ENCODE results near the gene CMTM2.

CMTM2 gene

DNA sequence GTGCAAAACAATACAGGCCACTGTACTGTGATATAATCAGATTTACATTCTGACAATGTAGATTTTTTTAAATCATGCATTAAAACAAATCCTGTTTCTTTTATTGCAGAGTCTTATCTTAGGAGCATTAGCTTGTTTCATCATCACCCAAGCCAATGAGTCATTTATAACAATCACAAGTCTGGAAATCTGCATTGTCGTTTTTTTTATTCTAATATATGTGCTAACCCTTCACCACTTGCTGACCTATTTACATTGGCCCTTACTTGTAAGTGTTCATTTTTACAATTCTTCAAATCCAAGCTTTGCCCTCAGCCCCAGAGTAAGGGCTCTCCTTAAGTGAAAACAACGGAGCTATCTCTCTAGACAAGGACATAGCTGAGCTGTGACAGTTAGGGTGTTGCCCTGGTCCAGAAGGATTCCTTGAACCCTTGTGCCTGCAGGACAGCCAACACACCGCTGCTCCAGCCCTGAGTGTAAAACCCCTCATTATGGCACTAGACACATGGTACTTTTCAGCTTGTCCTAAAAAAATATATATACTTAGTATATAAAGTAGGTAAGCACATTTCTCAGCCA, 9.3 kb upstream of the CMTM2 start:
- no peak for DNase-seq (ENCODE audit: low read depth)
- in situ Hi-C loops (cut with HindIII; ENCODE audit: low sequenced_read_pairs) = no loop called here
- no peak overlapping the region for H3K4me3 ChIP-seq (ENCODE audit: low read depth, low read length)
- TF ChIP-seq, protein P1, sequence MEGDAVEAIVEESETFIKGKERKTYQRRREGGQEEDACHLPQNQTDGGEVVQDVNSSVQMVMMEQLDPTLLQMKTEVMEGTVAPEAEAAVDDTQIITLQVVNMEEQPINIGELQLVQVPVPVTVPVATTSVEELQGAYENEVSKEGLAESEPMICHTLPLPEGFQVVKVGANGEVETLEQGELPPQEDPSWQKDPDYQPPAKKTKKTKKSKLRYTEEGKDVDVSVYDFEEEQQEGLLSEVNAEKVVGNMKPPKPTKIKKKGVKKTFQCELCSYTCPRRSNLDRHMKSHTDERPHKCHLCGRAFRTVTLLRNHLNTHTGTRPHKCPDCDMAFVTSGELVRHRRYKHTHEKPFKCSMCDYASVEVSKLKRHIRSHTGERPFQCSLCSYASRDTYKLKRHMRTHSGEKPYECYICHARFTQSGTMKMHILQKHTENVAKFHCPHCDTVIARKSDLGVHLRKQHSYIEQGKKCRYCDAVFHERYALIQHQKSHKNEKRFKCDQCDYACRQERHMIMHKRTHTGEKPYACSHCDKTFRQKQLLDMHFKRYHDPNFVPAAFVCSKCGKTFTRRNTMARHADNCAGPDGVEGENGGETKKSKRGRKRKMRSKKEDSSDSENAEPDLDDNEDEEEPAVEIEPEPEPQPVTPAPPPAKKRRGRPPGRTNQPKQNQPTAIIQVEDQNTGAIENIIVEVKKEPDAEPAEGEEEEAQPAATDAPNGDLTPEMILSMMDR (IDR thresholded peaks at IDR 0.05; ENCODE audit: low read depth, low read length, missing control alignments) = no peak

DNA sequence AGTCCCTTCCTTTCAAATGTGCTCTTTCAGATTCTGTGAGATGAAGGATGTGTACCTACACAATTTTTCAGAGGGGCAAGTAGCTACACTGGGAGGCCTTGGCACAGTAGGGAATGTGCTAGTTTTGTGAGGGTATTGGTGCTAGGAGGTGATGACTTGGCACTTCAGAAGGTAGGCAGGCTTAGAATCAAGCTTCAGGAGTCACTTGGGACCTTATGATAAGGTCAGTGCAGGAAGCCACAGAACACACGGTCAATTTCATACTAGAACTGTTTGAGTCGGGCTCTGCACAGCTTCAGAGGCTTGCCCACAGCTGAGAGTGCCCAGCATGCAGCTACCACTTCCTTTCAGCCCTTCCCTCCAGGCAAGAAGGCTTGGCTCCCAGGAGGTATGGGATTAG, 6.9 kb upstream of the CMTM2 start:
- DNase-seq (ENCODE audit: low read depth) = no peak
- in situ Hi-C loops (cut with HindIII; ENCODE audit: low sequenced_read_pairs) = no loop called here
- H3K4me3 ChIP-seq (ENCODE audit: low read depth, low read length) = no peak overlapping the region
- TF ChIP-seq, protein P1 (IDR thresholded peaks at IDR 0.05; ENCODE audit: low read depth, low read length, missing control alignments) = no peak

DNA sequence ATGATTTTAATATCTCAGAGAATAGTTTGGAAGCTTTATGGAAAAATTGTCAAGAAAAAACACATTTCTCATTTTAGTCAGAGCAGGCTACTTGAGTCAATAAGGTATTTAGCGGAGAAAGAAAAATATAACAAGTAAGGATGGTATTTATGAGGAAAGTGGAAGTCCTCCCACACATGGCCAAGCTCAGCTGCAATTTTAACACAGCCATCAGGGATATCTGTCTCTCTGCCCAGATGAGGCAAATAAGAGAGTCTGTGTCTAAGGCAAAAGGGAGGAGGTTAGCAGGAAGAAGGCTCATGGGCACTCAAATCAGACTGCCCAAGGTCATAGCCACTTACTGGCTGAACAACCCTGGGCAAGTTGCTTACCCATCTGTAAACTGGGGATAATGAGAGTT, 5.2 kb upstream of the CMTM2 start:
- in situ Hi-C loops (cut with HindIII; ENCODE audit: low sequenced_read_pairs) = no loop called here
- DNase-seq (ENCODE audit: low read depth) = no peak

DNA sequence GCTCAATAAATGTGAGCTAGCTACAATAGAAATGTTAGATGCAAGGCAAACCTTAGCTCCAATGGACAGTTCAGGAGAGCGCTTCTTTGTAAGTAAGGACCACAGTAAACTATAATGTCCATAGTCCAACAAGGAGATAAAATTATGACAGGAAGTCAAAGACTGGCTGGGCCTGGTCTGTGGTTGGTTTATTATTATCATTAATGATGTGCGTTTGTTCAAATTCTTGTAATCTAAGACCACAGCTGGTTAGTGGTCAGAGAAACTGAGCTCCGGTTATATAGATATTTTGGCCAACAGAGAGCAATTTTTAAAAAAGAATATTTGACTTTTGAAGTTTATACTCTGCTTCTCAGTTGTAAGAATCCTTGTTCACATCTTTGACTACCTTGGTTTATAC, 4.7 kb upstream of the CMTM2 start:
- TF ChIP-seq, protein P1 (IDR thresholded peaks at IDR 0.05; ENCODE audit: low read depth, low read length, missing control alignments) = no peak
- in situ Hi-C loops (cut with HindIII; ENCODE audit: low sequenced_read_pairs) = no loop called here
- no peak overlapping the region for H3K4me3 ChIP-seq (ENCODE audit: low read depth, low read length)
- no peak for DNase-seq (ENCODE audit: low read depth)

More for the DNA sequence above, 5.2 kb upstream of the CMTM2 start:
- TF ChIP-seq, protein P1 (IDR thresholded peaks at IDR 0.05; ENCODE audit: low read depth, low read length, missing control alignments) = no peak
- no peak overlapping the region for H3K4me3 ChIP-seq (ENCODE audit: low read depth, low read length)

DNA sequence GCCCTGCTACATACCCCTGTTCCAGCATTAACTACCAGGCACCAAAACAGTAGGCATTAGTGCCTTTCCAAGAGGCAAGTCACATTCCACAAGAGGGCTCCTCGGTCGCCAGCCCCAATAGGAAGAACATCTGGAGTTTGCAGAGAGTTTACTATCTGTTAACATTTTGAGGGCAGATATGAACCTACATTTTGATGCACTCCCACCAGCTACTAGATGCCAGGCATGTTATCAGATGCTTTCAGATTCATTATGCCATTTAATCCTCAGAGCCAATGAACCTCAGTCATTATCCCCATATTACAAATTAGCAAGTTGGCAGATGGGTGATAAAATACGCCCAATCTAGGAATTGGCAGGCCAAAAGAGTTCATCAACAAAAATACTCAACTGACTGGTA, 4.2 kb upstream of the CMTM2 start:
- DNase-seq (ENCODE audit: low read depth) = no peak
- in situ Hi-C loops (cut with HindIII; ENCODE audit: low sequenced_read_pairs) = loop anchor here (25.0 kb wide), 1 partner anchor 163 kb away; no protein-coding TSS in a partner anchor
- no peak overlapping the region for H3K4me3 ChIP-seq (ENCODE audit: low read depth, low read length)
- TF ChIP-seq, protein P1 (IDR thresholded peaks at IDR 0.05; ENCODE audit: low read depth, low read length, missing control alignments) = no peak

DNA sequence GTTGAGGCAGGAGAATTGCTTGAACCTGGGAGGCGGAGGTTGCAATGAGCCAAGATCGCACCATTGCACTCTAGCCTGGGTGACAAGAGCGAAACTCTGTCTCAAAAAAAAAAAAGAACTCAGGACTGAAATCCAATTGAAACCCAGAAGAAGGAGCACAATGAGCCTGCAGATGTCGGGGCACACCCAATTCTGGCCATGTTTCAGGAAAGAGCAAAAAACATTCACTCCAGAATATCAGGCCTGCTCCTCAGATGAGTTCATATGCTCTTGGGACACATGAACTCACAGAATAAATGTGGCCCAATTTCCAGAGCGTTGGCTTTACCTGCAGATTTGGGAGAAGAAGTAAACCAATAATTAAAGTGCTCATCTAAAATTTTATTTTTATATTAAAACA, 3.0 kb upstream of the CMTM2 start:
- no peak for DNase-seq (ENCODE audit: low read depth)
- H3K4me3 ChIP-seq (ENCODE audit: low read depth, low read length) = no peak overlapping the region
- TF ChIP-seq, protein P1 (IDR thresholded peaks at IDR 0.05; ENCODE audit: low read depth, low read length, missing control alignments) = no peak
- in situ Hi-C loops (cut with HindIII; ENCODE audit: low sequenced_read_pairs) = loop anchor here (25.0 kb wide), 1 partner anchor 164 kb away; no protein-coding TSS in a partner anchor
